ENCODE results near the gene CIDEA.

DNA sequence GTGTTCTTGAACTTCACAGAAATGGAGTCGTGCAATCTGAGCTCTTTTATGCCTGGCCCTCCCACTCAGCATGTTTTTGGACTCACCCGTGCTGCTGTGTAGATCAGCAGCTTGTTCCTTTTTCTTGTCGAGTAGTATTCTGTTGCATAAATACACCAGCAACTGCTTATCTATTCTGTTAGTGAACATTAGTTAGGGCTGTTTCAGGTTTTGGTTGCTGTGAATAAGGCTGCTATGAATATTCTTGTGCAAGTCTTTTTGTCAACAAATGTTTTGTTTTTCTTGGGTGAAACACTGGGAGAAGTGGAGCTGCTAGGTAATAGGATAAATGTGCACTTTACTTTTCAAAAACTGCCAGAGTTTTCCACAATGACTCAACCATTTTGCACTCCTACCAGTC lies 15.3 kb upstream of the CIDEA start:
- TF ChIP-seq CTCF (IDR thresholded peaks at IDR 0.05): no peak
- TF ChIP-seq POLR2A (IDR thresholded peaks at IDR 0.05): no peak

Measured in esophagus squamous epithelium (tissue), 4 donors.